GM12878 (cell line): ENCODE data around the gene SLCO3A1. TPM values are rescaled to one million over a fixed set of nuclear protein-coding genes. Genes with fewer than 3 reads are reported as not detected.

Experiments
- ATAC-seq: fragments of 200-7000 bp; cut with Tn5 transposase; 3 replicates; pipeline ENCODE4 v1.9.1; 2020; ENCODE audit warnings: mild to moderate bottlenecking, moderate library complexity
- BruUV-seq: library from RNA; stranded (reverse); fragments of 400-500 nt; replicated peaks from 2 replicates; lab custom pipeline; 2021; lab: Mats Ljungman, UMichigan
- CTCF ChIA-PET: fragments of 300-600 bp; sonication (Branson Sonifier 250); formaldehyde crosslinking; extraction: SDS; loops from one replicate; lab custom pipeline; 2021; ENCODE audit warnings: inconsistent platforms; lab: Yijun Ruan, JAX
- POLR2A ChIA-PET: fragments of 350-600 bp; formaldehyde crosslinking; extraction: SDS; loops from one replicate; lab custom pipeline; 2021; ENCODE audit warnings: inconsistent platforms; lab: Charles Lee
- RAD21 ChIA-PET: fragments of 300-600 bp; sonication (Branson Sonifier 250); formaldehyde crosslinking; loops from one replicate; lab custom pipeline; 2023; ENCODE audit warnings: antibody characterized with exemption; ENCODE audit not compliant: unreplicated experiment; lab: Charles Lee
- SMC1A ChIA-PET: fragments of 300-600 bp; sonication (Branson Sonifier 250); formaldehyde crosslinking; loops from one replicate; lab custom pipeline; 2023; ENCODE audit not compliant: unreplicated experiment, uncharacterized antibody; lab: Charles Lee
- DNase-seq: peaks from one replicate; pipeline ENCODE4 v3.0.0-alpha.2; 2011; ENCODE audit warnings: low read depth, low spot score
- FAIRE-seq: peaks from 3 replicates; lab custom pipeline; 2011; peaks lifted over from hg19 to GRCh38; lab: Jason Lieb, UNC
- H2AFZ ChIP-seq: 2 replicates; pipeline ENCODE4 v1.6.0; 2011; ENCODE audit warnings: low read depth, low read length, control low read depth; ENCODE audit not compliant: control insufficient read depth
- H3K27ac ChIP-seq: 2 replicates; pipeline ENCODE4 v1.5.1; 2011; ENCODE audit warnings: control low read depth; ENCODE audit not compliant: control insufficient read depth, insufficient read depth
- H3K27me3 ChIP-seq, 2 experiments: replicated peaks in 1 of 2; 2 replicates each; pipeline versions ENCODE4 v1.6.0 to v1.6.1; 2011; ENCODE audit warnings: low read length in 1 of 2; ENCODE audit not compliant: control insufficient read depth in 2 of 2, insufficient read depth in 2 of 2
- H3K36me3 ChIP-seq, 2 experiments: 2 replicates each; pipeline ENCODE4 v1.5.1; 2011; ENCODE audit warnings: low read length in 1 of 2; ENCODE audit not compliant: control insufficient read depth in 2 of 2, insufficient read depth in 2 of 2
- H3K4me1 ChIP-seq: 2 replicates; pipeline ENCODE4 v1.6.1; 2011; ENCODE audit warnings: mild to moderate bottlenecking, low read length, moderate library complexity, mixed read lengths; ENCODE audit not compliant: control insufficient read depth, insufficient read depth
- H3K4me2 ChIP-seq: 2 replicates; pipeline ENCODE4 v1.6.0; 2011; ENCODE audit warnings: control low read depth; ENCODE audit not compliant: control insufficient read depth, insufficient read depth
- H3K4me3 ChIP-seq: fragments of 200-600 bp; sonication (generic); 2 replicates; pipeline ENCODE4 v1.5.1; 2016
- H3K79me2 ChIP-seq: 2 replicates; pipeline ENCODE4 v1.6.0; 2011; ENCODE audit warnings: low read length; ENCODE audit not compliant: control insufficient read depth, insufficient read depth
- H3K9ac ChIP-seq: 2 replicates; pipeline ENCODE4 v1.8.0; 2011; ENCODE audit warnings: low read length, control low read depth, mixed read lengths; ENCODE audit not compliant: control insufficient read depth, insufficient read depth
- H3K9me3 ChIP-seq: replicated peaks from 3 replicates; pipeline ENCODE4 v1.5.1; 2011; ENCODE audit warnings: mild to moderate bottlenecking, low read length; ENCODE audit not compliant: control insufficient read depth, insufficient read depth
- H4K20me1 ChIP-seq: 2 replicates; pipeline ENCODE4 v1.6.0; 2011; ENCODE audit not compliant: control insufficient read depth, insufficient read depth
- BCL3 ChIP-seq: IDR thresholded peaks from 2 replicates; pipeline ENCODE4 v1.6.1; 2011; ENCODE audit warnings: borderline replicate concordance, low read depth, mild to moderate bottlenecking, moderate library complexity, low read length; ENCODE audit not compliant: insufficient read depth, poor library complexity, severe bottlenecking
- BRCA1 ChIP-seq: IDR thresholded peaks from 2 replicates; pipeline ENCODE4 v1.6.1; 2011; ENCODE audit warnings: low read depth, low read length, improper control_type of control experiment
- MEF2A ChIP-seq: IDR thresholded peaks from 2 replicates; pipeline ENCODE4 v1.6.1; 2011; ENCODE audit warnings: low read depth, mild to moderate bottlenecking, low read length, moderate library complexity; ENCODE audit not compliant: insufficient read depth
- MLLT1 ChIP-seq: fragments of 450-650 bp; IDR thresholded peaks from 2 replicates; pipeline ENCODE4 v1.6.1; 2016; ENCODE audit warnings: mild to moderate bottlenecking
- NBN ChIP-seq: fragments of 450-650 bp; IDR thresholded peaks from 2 replicates; pipeline ENCODE4 v1.6.1; 2016
- NFXL1 ChIP-seq: fragments of 450-650 bp; IDR thresholded peaks from 2 replicates; pipeline ENCODE4 v1.6.1; 2017; ENCODE audit warnings: antibody characterized with exemption, mild to moderate bottlenecking, borderline replicate concordance
- PBX3 ChIP-seq: IDR thresholded peaks from 2 replicates; pipeline ENCODE4 v1.6.1; 2011; ENCODE audit warnings: mild to moderate bottlenecking, low read depth, low read length, moderate library complexity; ENCODE audit not compliant: insufficient replicate concordance
- SP1 ChIP-seq: IDR thresholded peaks from one replicate; pipeline ENCODE4 v1.6.1; 2011; ENCODE audit warnings: low read depth, low read length
- TCF7 ChIP-seq: IDR thresholded peaks from 2 replicates; pipeline ENCODE4 v1.6.1; 2014; ENCODE audit warnings: antibody characterized with exemption, borderline replicate concordance
- USF2 ChIP-seq: IDR thresholded peaks from 2 replicates; pipeline ENCODE4 v1.6.1; 2011; ENCODE audit warnings: low read depth, low read length, improper control_type of control experiment, borderline replicate concordance
- YBX1 ChIP-seq: fragments of 450-650 bp; IDR thresholded peaks from 2 replicates; pipeline ENCODE4 v1.6.1; 2016; ENCODE audit warnings: antibody characterized with exemption
- ZNF274 ChIP-seq: IDR thresholded peaks from one replicate; pipeline ENCODE4 v1.8.0; 2011; ENCODE audit not compliant: insufficient read length, insufficient read depth
- WGBS: methylation state at CpG from one replicate; pipeline ENCODE4 v1.1.6; 2016; ENCODE audit warnings: low lambda C conversion rate; ENCODE audit not compliant: insufficient replicate concordance, insufficient coverage; ENCODE audit errors: missing lambda C conversion rate; 5-methylcytosine and 5-hydroxymethylcytosine counted together
- in situ Hi-C: fragments of 300-500 bp; cut with MboI; formaldehyde crosslinking; loops from 9 replicates; pipeline ENCODE4 v1.14.3; 2018; ENCODE audit warnings: mixed read lengths
- intact Hi-C: fragments of 100-400 bp; cut with micrococcal nuclease; formaldehyde crosslinking; loops from one replicate; pipeline ENCODE4 v1.14.2; 2022; ENCODE audit not compliant: unreplicated experiment
- polyA plus RNA-seq, 11 experiments: library from polyadenylated mRNA; depleted of rRNA in 4 of 11; unstranded in 6 of 11; stranded (reverse) in 5 of 11; fragments of >200 nt; fragmentation: Nextera tagmentation in 4 of 11; fragmentation: Illumina TruSeq in 1 of 11; extraction: Ambion mirVana in 4 of 11; extraction: Trizol in 1 of 11; gene quantifications; 1 replicate in 1 of 11; 2 replicates in 10 of 11; pipeline versions ENCODE4 v1.2.1 to v1.2.3, GENCODE V29; 2011 to 2016; ENCODE audit warnings: inconsistent platforms in 2 of 11, missing spikeins in 2 of 11, low read depth in 1 of 11
- total RNA-seq, 4 experiments: library from RNA; depleted of rRNA in 3 of 4; stranded (reverse); fragments of >200 nt in 3 of 4; fragmentation: Illumina TruSeq in 1 of 4; extraction: Trizol in 1 of 4; gene quantifications; 2 replicates each; pipeline versions ENCODE4 v1.2.1 to v1.2.3, GENCODE V29; 2013 to 2021

Gene SLCO3A1
- total and polyA plus RNA-seq, 10 of the 15 experiments (the other 5 are each of a cell fraction or from before 2014, with no cell fraction given): 0.05 to 5.9 (median 0.31) TPM

GRCh38 chr15:92017882-92018534, 164.5 kb downstream of the SLCO3A1 start (continued):
- no peak for TF ChIP-seq ZNF274

GRCh38 chr15:92018535-92019239, 165.2 kb downstream of the SLCO3A1 start:
- ChIA-PET SMC1A (no interaction called here), CTCF (no interaction called here), POLR2A (no interaction called here), RAD21 (no interaction called here)
- FAIRE-seq (no peak), DNase-seq (no peak), ATAC-seq (no peak)
- in situ Hi-C loops (no loop called here), intact Hi-C loops (no loop called here)
- Histone ChIP-seq H3K27me3 (peaks cover 0 to 5% of the 10 kb centered on the region in 2 experiments; a peak in 1 of 4 replicates), H3K9ac (no peak overlapping the region), H3K4me1 (no peaks in the 10 kb centered on the region), H4K20me1 (no peaks in the 10 kb centered on the region), H2AFZ (no peak overlapping the region), H3K36me3 (no peaks in the 10 kb centered on the region), H3K4me3 (no peak overlapping the region), H3K27ac (no peak overlapping the region), H3K79me2 (no peaks in the 10 kb centered on the region), H3K4me2 (no peak overlapping the region), H3K9me3 (no peaks in the 10 kb centered on the region)
- no peak for TF ChIP-seq PBX3
- no peak for TF ChIP-seq BRCA1
- TF ChIP-seq MEF2A: no peak
- TF ChIP-seq NFXL1: no peak
- TF ChIP-seq BCL3: no peak
- TF ChIP-seq SP1: no peak
- no peak for TF ChIP-seq NBN
- TF ChIP-seq USF2: no peak
- TF ChIP-seq MLLT1: no peak
- TF ChIP-seq TCF7: no peak
- no peak for TF ChIP-seq YBX1
- 43% methylated on average over 13 of the region's 13 CpGs for WGBS
- no TSS peak for BruUV-seq
